GM12878 (cell line): Measurements from ENCODE around the gene FAM98C. TPM values are rescaled to one million over a fixed set of nuclear protein-coding genes. Genes with fewer than 3 reads are reported as not detected.

Experiments
- ATAC-seq: fragments of 200-7000 bp; cut with Tn5 transposase; 3 replicates; pipeline ENCODE4 v1.9.1; 2020; ENCODE audit warnings: mild to moderate bottlenecking, moderate library complexity
- BruUV-seq: library from RNA; stranded (reverse); fragments of 400-500 nt; replicated peaks from 2 replicates; lab custom pipeline; 2021; lab: Mats Ljungman, UMichigan
- CTCF ChIA-PET: fragments of 300-600 bp; sonication (Branson Sonifier 250); formaldehyde crosslinking; extraction: SDS; loops from one replicate; lab custom pipeline; 2021; ENCODE audit warnings: inconsistent platforms; lab: Yijun Ruan, JAX
- POLR2A ChIA-PET: fragments of 350-600 bp; formaldehyde crosslinking; extraction: SDS; loops from one replicate; lab custom pipeline; 2021; ENCODE audit warnings: inconsistent platforms; lab: Charles Lee
- RAD21 ChIA-PET: fragments of 300-600 bp; sonication (Branson Sonifier 250); formaldehyde crosslinking; loops from one replicate; lab custom pipeline; 2023; ENCODE audit warnings: antibody characterized with exemption; ENCODE audit not compliant: unreplicated experiment; lab: Charles Lee
- SMC1A ChIA-PET: fragments of 300-600 bp; sonication (Branson Sonifier 250); formaldehyde crosslinking; loops from one replicate; lab custom pipeline; 2023; ENCODE audit not compliant: unreplicated experiment, uncharacterized antibody; lab: Charles Lee
- DNase-seq: peaks from one replicate; pipeline ENCODE4 v3.0.0-alpha.2; 2011; ENCODE audit warnings: low read depth, low spot score
- FAIRE-seq: peaks from 3 replicates; lab custom pipeline; 2011; peaks lifted over from hg19 to GRCh38; lab: Jason Lieb, UNC
- H2AFZ ChIP-seq: 2 replicates; pipeline ENCODE4 v1.6.0; 2011; ENCODE audit warnings: low read depth, low read length, control low read depth; ENCODE audit not compliant: control insufficient read depth
- H3K27ac ChIP-seq: 2 replicates; pipeline ENCODE4 v1.5.1; 2011; ENCODE audit warnings: control low read depth; ENCODE audit not compliant: control insufficient read depth, insufficient read depth
- H3K27me3 ChIP-seq, 2 experiments: replicated peaks in 1 of 2; 2 replicates each; pipeline versions ENCODE4 v1.6.0 to v1.6.1; 2011; ENCODE audit warnings: low read length in 1 of 2; ENCODE audit not compliant: control insufficient read depth in 2 of 2, insufficient read depth in 2 of 2
- H3K36me3 ChIP-seq, 2 experiments: 2 replicates each; pipeline ENCODE4 v1.5.1; 2011; ENCODE audit warnings: low read length in 1 of 2; ENCODE audit not compliant: control insufficient read depth in 2 of 2, insufficient read depth in 2 of 2
- H3K4me1 ChIP-seq: 2 replicates; pipeline ENCODE4 v1.6.1; 2011; ENCODE audit warnings: mild to moderate bottlenecking, low read length, moderate library complexity, mixed read lengths; ENCODE audit not compliant: control insufficient read depth, insufficient read depth
- H3K4me2 ChIP-seq: 2 replicates; pipeline ENCODE4 v1.6.0; 2011; ENCODE audit warnings: control low read depth; ENCODE audit not compliant: control insufficient read depth, insufficient read depth
- H3K4me3 ChIP-seq: fragments of 200-600 bp; sonication (generic); 2 replicates; pipeline ENCODE4 v1.5.1; 2016
- H3K79me2 ChIP-seq: 2 replicates; pipeline ENCODE4 v1.6.0; 2011; ENCODE audit warnings: low read length; ENCODE audit not compliant: control insufficient read depth, insufficient read depth
- H3K9ac ChIP-seq: 2 replicates; pipeline ENCODE4 v1.8.0; 2011; ENCODE audit warnings: low read length, control low read depth, mixed read lengths; ENCODE audit not compliant: control insufficient read depth, insufficient read depth
- H3K9me3 ChIP-seq: replicated peaks from 3 replicates; pipeline ENCODE4 v1.5.1; 2011; ENCODE audit warnings: mild to moderate bottlenecking, low read length; ENCODE audit not compliant: control insufficient read depth, insufficient read depth
- H4K20me1 ChIP-seq: 2 replicates; pipeline ENCODE4 v1.6.0; 2011; ENCODE audit not compliant: control insufficient read depth, insufficient read depth
- CEBPB ChIP-seq, 2 experiments: fragments of 150-350 bp in 1 of 2; IDR thresholded peaks; 2 replicates each; pipeline ENCODE4 v1.6.1; 2012 to 2014; ENCODE audit warnings: low read depth in 2 of 2, low read length in 2 of 2, borderline replicate concordance in 1 of 2, inconsistent platforms in 1 of 2
- POLR2A ChIP-seq: IDR thresholded peaks from 2 replicates; pipeline ENCODE4 v1.6.1; 2011; ENCODE audit warnings: low read depth, mild to moderate bottlenecking, low read length
- POLR2AphosphoS5 ChIP-seq: IDR thresholded peaks from 2 replicates; pipeline ENCODE4 v1.6.1; 2011; ENCODE audit warnings: mild to moderate bottlenecking, low read length, inconsistent platforms
- SIN3A ChIP-seq: IDR thresholded peaks from 2 replicates; pipeline ENCODE4 v1.6.1; 2012; ENCODE audit warnings: low read depth, low read length, improper control_type of control experiment
- WGBS: methylation state at CpG from one replicate; pipeline ENCODE4 v1.1.6; 2016; ENCODE audit warnings: low lambda C conversion rate; ENCODE audit not compliant: insufficient replicate concordance, insufficient coverage; ENCODE audit errors: missing lambda C conversion rate; 5-methylcytosine and 5-hydroxymethylcytosine counted together
- in situ Hi-C: fragments of 300-500 bp; cut with MboI; formaldehyde crosslinking; loops from 9 replicates; pipeline ENCODE4 v1.14.3; 2018; ENCODE audit warnings: mixed read lengths
- intact Hi-C: fragments of 100-400 bp; cut with micrococcal nuclease; formaldehyde crosslinking; loops from one replicate; pipeline ENCODE4 v1.14.2; 2022; ENCODE audit not compliant: unreplicated experiment
- polyA plus RNA-seq, 11 experiments: library from polyadenylated mRNA; depleted of rRNA in 4 of 11; unstranded in 6 of 11; stranded (reverse) in 5 of 11; fragments of >200 nt; fragmentation: Nextera tagmentation in 4 of 11; fragmentation: Illumina TruSeq in 1 of 11; extraction: Ambion mirVana in 4 of 11; extraction: Trizol in 1 of 11; gene quantifications; 1 replicate in 1 of 11; 2 replicates in 10 of 11; pipeline versions ENCODE4 v1.2.1 to v1.2.3, GENCODE V29; 2011 to 2016; ENCODE audit warnings: inconsistent platforms in 2 of 11, missing spikeins in 2 of 11, low read depth in 1 of 11
- total RNA-seq, 4 experiments: library from RNA; depleted of rRNA in 3 of 4; stranded (reverse); fragments of >200 nt in 3 of 4; fragmentation: Illumina TruSeq in 1 of 4; extraction: Trizol in 1 of 4; gene quantifications; 2 replicates each; pipeline versions ENCODE4 v1.2.1 to v1.2.3, GENCODE V29; 2013 to 2021

FAM98C gene
- total and polyA plus RNA-seq, 10 of the 15 experiments (the other 5 are each of a cell fraction or from before 2014, with no cell fraction given): 1.4 to 17.2 (median 9.5) TPM

GRCh38 chr19:38385057-38385803, 17.7 kb upstream of the FAM98C start:
- FAIRE-seq: no peak
- POLR2A ChIA-PET: interaction anchor here (1.8 kb wide), 1 partner anchor 11 kb away, joined by 5 read pairs; the partner anchor contains the start of gene PSMD8

GRCh38 chr19:38385804-38386257, 17.1 kb upstream of the FAM98C start:
- no peak overlapping the region for H3K4me2 ChIP-seq
- no peaks in the 10 kb centered on the region for H3K79me2 ChIP-seq
- no peaks in the 10 kb centered on the region; a peak in 1 of 4 replicates for H3K27me3 ChIP-seq
- intact Hi-C loops: loop anchor here (5.0 kb wide), 1 partner anchor 154 kb away; no protein-coding TSS in a partner anchor
- TF ChIP-seq POLR2A: 0 out of 2 replicates have a peak, but pooled peaks have one; percentile 27
- no peak for TF ChIP-seq SIN3A
- ChIA-PET RAD21 (no interaction called here), CTCF (no interaction called here), SMC1A (no interaction called here), POLR2A (no interaction called here)
- H3K27ac ChIP-seq: no peak overlapping the region
- in situ Hi-C loops: no loop called here
- 82% methylated on average over 38 of the region's 40 CpGs for WGBS
- H3K9me3 ChIP-seq: no peaks in the 10 kb centered on the region
- H3K9ac ChIP-seq: no peak overlapping the region
- H3K36me3 ChIP-seq: peaks cover 11 to 15% of the 10 kb centered on the region in 2 experiments; a peak in 3 of 4 replicates
- no peak for FAIRE-seq
- no peak overlapping the region for H3K4me3 ChIP-seq
- peaks cover 1% of the 10 kb centered on the region; the same call in 1 of the 2 replicates for H4K20me1 ChIP-seq
- no peak overlapping the region for H2AFZ ChIP-seq
- no TSS peak for BruUV-seq
- DNase-seq: no peak
- no peak for ATAC-seq
- peaks cover 12% of the 10 kb centered on the region for H3K4me1 ChIP-seq

More at GRCh38 chr19:38385057-38385803, 17.7 kb upstream of the FAM98C start:
- H2AFZ ChIP-seq: no peak overlapping the region
- no peak overlapping the region for H3K9ac ChIP-seq
- no TSS peak for BruUV-seq
- ATAC-seq (no peak), DNase-seq (no peak)
- H3K9me3 ChIP-seq: no peaks in the 10 kb centered on the region
- H3K4me2 ChIP-seq: no peak overlapping the region
- WGBS: 97% methylated on average over 40 of the region's 40 CpGs
- H3K4me3 ChIP-seq: no peak overlapping the region
- intact Hi-C loops: loop anchor here (5.0 kb wide), 1 partner anchor 153 kb away; no protein-coding TSS in a partner anchor
- in situ Hi-C loops: no loop called here
- ChIA-PET RAD21 (no interaction called here), CTCF (interaction anchor here (1.2 kb wide), 1 partner anchor 18 kb away, joined by 3 read pairs; the partner anchor contains the start of gene FAM98C), SMC1A (no interaction called here)
- H3K27ac ChIP-seq: no peak overlapping the region
- no peaks in the 10 kb centered on the region; a peak in 1 of 4 replicates for H3K27me3 ChIP-seq
- H3K4me1 ChIP-seq: peaks cover 12% of the 10 kb centered on the region
- peaks cover 14 to 17% of the 10 kb centered on the region in 2 experiments; a peak in 3 of 4 replicates for H3K36me3 ChIP-seq
- H4K20me1 ChIP-seq: peaks cover 2% of the 10 kb centered on the region; the same call in 1 of the 2 replicates
- TF ChIP-seq POLR2A (peak; percentile 40; the same call in 1 of the 2 replicates), POLR2AphosphoS5 (0 out of 2 replicates have a peak, but pooled peaks have one; percentile 52), CEBPB (IDR thresholded peaks at IDR 0.05; ENCODE audit: borderline replicate concordance in 1 of 2, low read depth in 2 of 2, low read length in 2 of 2) (no peak)
- no peaks in the 10 kb centered on the region for H3K79me2 ChIP-seq
